ENCODE measurements around the gene DEF6.

The DEF6 gene, protein sequence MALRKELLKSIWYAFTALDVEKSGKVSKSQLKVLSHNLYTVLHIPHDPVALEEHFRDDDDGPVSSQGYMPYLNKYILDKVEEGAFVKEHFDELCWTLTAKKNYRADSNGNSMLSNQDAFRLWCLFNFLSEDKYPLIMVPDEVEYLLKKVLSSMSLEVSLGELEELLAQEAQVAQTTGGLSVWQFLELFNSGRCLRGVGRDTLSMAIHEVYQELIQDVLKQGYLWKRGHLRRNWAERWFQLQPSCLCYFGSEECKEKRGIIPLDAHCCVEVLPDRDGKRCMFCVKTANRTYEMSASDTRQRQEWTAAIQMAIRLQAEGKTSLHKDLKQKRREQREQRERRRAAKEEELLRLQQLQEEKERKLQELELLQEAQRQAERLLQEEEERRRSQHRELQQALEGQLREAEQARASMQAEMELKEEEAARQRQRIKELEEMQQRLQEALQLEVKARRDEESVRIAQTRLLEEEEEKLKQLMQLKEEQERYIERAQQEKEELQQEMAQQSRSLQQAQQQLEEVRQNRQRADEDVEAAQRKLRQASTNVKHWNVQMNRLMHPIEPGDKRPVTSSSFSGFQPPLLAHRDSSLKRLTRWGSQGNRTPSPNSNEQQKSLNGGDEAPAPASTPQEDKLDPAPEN

DNA sequence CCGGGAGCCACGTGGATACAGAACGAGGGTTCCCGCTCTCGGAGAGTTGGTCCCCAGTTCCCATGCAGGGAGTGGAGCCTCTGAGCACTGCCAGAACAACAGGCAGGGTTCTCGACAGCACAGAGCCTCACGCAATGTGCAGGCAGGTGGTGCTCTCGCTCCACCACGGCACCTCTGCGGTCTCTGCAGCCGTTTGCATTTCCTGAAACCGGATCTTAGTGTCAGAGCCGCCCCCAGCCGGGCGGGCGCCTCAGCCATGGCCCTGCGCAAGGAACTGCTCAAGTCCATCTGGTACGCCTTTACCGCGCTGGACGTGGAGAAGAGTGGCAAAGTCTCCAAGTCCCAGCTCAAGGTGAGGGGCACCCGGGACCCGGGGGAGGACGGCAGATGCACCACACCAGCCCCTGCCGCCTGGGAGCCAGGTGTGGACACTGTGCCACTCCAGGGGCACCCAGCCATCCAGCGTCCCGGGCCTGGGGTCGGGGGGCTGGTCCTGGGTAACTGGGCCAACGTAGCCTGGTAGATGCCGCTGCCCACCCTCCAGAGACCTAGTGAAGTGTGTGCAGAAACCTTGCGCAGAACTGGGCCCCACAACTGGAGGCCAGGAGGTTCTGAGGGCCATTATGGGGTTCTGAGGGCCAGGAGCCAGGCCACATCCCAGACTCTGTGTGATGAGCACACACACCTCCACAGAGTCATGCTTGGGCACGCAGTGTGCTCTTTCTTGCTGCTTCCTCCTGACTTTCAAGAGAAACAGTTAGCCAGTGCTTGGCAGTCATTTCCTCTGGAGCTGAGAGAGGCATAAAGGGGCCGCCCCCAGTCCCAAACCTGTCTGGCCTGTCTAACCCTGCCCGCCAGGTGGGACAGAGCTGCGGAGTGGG, at the start of gene DEF6:
TSS of gene DEF6 (plus strand) at position 218 of the 881 bp plus-strand sequence. CDS start at position 257, 39 bp downstream.
- peak; percentile 91 for DNase-seq (ENCODE audit: low spot score)

- DNase-seq (ENCODE audit: low spot score): no peak
Measured at GRCh38 chr6:35248300-35248699, 49.3 kb upstream of the DEF6 start.

DNA sequence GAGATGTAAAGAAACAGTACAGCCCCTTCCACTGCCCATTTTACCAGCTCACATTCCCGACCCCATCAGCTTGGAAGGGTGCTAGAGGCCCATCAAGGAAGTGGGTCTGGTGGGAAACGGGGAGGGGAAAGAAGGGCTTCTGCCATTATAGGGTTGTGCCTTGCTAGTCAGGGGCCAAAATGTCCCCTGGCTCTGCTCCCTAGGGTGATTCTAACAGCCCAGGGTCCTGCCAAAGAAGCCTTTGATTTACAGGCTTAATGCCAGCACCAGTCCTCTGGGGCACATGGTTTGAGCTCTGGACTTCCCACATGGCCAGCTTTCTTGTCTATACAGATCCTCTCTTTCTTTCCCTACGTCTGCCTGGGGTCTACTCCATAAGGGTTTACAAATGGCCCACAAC, 48.7 kb upstream of the DEF6 start:
- DNase-seq (ENCODE audit: low spot score): no peak

DNA sequence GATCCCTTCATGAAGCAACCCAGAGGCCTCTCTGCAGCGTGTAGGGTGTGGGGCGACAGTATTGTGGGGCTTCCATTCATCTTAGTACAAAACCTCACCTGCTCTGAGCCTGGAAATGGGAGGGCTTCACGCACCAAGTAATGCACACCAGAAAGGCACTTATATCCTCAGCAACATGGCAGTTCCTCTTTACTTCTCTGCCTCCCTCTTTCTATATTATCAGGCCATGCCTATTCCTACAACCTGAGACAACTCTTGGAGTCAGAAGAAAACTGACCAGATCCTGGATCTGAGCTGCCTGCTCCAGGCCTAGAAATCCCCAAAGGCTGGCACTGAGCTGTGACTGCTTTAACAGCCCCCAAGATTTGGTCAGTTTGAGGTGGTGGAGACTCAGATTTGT, 45.7 kb upstream of the DEF6 start:
- no peak for DNase-seq (ENCODE audit: low spot score)

GRCh38 chr6:35253249-35253648, 44.4 kb upstream of the DEF6 start:
- DNase-seq (ENCODE audit: low spot score): no peak

DNA sequence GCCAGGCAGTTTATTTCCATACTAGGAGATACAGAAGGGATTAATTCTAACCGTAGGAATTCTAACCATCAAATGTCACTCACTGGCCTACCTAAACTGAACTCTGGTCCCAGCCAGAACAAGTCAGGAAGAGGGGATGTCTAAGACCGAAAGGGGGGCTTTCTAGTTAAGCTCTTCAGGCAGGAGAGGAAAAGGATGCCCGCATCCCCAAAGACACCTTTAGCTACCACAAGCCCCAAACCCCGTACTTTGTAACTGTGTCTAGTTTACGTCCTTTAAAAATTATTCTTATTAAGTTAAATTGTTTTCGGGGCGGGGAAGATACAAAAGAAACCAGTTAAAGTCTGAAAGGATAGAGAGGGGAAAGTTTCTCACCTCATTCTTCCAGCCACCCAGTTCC, 39.3 kb upstream of the DEF6 start:
- DNase-seq (ENCODE audit: low spot score): no peak

DNA sequence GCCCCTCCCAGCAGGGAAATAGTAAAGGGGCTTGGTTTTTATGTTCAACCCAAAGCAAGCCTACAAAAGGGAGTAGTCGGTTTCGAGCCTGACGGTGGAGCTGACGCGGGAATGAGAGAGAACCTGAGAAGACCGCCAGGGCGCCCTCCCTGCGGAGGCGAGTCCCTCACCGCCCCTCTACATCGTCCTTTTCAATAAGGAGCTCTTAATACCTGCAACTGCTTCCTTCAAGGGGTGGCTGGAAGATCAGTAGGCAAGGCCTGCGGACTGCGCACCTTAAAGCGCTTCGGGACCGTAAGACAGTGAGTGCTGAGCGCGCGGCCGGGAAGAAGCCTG, 38.8 kb upstream of the DEF6 start:
- DNase-seq (ENCODE audit: low spot score): no peak

DNA sequence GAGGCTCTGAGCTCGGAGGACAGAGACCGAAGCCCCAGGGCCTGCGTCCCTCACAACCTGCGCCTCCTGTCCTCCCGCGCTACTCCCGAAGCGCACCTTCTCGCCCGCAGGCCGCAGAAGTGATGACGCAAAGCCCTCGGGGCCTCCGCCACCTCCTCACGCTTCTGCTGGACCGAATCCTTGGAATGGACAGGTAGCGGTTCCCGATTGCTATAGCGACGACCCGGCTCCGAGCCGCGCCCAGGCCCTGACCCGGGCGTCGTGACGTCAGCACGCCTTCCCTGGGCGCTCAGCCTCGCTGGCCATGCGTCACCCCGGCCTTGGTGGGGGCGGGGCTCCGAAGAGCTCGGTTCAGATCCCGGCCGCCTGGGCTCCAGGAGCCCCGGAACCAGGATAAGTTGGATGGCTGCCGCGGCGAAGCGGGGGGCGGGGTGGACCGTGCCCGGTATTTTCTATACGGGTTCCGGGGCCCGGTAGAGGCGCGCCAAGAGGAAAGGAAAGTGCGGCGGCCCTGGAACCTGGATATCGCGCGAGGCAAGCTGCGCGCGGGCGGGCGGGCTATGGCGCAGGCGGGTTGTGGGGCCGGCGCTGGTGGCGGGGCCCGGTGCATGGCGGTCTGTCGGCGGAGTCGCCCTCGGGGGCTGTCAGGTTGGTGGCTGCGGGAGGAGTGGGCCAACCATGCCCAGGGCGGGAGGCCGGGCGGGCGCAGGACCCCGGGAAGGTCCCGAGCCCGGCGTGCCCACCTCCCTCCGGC, 38.2 kb upstream of the DEF6 start, which contains the start of gene ZNF76:
TSS of gene ZNF76 (plus strand) at position 542 of the 754 bp plus-strand sequence. CDS start 21,417 bp downstream, outside the sequence.
- DNase-seq (ENCODE audit: low spot score): peak; percentile 99

DNA sequence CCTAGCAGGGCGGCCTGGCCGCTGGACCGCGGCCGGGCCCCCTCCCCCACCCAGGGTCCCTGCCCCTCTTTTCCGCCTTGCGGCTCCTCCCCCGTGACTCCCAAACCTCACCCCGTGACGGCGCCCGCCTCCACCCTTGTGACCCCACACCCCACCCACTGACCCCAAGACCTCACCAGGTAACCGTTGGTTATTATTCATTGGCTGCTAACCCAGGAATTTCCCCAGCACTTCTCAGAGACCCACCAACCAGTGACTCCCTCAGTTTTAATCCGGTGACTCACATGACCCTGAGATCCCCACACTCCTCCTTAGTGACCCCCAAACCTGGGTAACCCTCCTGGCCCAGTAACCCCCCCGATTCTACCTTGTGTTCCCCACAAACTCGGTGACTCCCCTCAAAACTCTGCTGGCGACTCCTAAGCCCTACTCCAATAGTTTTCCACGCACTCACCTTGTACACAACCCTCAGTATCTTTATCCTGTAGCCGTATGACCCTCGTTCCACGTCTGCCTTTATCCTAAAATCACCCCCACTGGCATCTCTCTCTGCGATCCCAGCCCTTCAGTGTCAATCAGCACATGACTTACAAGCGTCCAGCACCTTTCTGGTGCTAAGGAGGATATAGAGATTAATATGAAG, 37.5 kb upstream of the DEF6 start:
- DNase-seq (ENCODE audit: low spot score): no peak

DNA sequence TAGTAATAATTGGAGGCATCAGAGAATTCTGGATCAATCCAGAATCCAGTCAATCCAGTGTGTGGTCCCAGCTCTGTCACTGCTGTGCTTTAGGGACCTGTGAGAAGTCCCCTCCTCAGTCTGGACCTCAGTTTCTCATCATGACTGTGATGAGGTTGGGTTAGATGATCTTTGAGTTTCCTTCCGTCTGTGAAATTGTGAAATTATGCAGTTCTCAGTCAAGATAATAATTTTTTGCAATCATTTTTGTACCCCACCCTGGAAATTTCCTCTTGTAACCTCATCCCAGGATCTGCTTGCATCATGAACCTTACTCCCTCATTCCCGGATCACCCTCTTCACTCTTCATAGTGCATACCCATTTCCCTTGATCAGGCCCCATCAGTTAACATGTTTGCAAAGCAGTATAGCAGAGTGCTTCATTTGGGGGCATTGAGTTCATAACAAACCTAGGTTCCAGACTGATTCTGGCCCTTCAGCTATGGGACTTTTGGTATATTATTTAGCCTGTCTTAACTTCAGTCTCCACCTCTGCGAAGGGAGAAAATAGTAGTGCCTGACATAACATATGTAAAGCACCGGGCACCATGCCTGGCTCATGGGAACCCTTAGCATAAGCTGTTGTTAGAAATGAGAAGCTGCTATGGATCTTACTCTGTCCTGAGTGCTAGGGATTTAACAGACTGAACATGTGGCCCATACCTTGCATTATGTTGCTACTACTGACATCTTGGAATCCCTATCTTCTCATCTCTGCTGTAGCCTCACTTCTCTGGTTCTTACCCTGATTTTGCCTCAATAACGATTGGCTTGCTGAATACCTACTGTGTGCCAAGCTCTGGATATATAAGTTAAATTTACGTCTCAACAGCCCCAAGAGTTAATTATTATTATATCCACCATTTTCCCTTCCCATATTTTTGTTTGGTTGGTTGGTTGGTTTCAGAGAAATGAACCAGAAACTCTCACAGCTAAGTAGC, 36.7 kb upstream of the DEF6 start:
- no peak for DNase-seq (ENCODE audit: low spot score)

- no peak for DNase-seq (ENCODE audit: low spot score)
Measured at GRCh38 chr6:35262596-35262995, 35.0 kb upstream of the DEF6 start.

DNA sequence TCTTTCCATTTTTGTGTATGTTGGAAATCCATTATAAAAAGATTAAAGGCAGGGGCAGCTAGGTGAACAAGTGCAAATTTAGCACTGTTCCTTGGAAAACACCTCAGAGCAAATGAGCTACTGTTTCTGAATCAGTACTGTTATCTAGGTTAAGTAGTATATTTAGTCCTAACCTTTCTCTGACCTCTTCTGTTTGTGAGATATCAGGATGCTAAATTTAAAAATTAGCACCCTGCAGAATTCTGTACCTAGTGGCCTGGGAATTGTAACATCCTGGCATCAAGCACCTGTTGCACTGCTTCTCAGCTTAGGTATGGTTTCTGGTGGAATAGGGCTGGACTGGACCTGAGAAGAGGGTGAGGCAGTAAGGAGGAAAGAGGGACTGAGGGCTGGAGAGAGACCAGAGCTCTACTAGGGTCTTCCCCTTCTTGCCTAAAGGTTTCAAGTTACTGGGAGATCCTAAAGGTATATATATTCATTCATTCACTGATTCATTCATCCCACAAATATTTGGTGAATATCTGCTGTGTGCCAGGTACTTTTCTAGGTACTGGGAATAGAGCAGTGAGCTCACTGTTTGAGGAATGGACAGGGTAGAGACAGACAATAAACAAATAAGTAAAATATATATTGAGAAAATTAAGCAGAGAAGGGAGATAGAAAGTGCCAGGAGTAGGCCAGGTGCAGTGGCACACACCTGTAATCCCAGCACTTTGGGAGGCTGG, 32.9 kb upstream of the DEF6 start:
- DNase-seq (ENCODE audit: low spot score): no peak

DNA sequence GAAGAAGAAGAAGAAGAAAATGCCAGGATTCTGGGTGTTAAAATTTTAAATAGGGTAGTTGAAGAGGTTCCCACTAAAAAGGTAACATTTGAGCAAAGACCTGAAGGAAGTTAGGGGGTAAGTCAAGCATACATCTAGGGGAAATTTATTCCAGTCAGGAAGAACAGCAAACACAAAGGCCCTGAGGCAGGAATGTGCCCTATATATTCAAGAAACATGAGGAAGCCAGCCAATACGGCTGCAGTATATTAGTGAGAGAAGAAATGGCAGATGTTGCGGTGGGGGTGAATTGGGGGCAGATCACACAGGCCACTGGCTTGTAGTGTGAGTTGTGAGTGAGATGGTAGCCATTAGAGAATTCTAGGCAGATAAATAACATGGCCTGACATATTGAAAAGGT, 32.1 kb upstream of the DEF6 start:
- no peak for DNase-seq (ENCODE audit: low spot score)

DNA sequence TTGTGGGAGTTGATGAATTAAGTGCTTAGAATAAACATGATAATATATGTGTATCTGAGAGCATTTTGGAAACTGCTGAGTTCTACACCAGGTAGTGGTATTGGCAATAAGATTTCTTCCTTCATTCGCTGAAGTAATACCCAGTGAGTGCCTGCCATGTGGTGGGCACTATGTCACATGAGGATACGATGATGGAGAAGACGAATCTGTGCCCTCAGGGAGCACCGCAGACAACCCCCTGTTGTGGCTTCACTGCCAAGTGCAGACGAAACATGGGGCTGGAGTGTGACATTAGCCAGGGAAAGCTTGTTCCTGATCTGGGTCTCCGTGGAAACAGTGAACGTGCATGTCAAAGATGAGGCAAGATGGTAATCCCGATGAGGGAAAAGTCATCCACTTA, 30.2 kb upstream of the DEF6 start:
- DNase-seq (ENCODE audit: low spot score): no peak

DNA sequence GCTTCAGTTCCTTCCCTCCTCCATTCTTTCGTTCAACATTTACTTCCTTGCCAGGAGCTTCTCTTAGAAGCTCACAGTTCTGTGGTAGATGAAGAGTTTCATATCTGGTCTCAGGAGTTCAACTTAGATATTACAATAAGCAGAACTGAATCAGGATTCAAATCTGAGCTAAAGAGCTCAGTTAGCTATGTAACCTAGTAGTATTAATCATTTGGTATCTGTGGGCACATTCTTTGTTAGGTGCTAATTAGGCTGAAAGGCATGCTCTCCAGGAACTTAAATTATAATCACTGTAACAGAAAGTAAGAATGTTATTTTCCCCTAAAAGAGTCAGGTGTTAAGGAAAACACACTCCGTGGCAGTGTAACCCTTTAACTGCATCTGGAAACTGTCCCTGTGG, 29.7 kb upstream of the DEF6 start:
- DNase-seq (ENCODE audit: low spot score): no peak

- DNase-seq (ENCODE audit: low spot score): no peak
Measured at GRCh38 chr6:35272005-35272404, 25.6 kb upstream of the DEF6 start.

DNA sequence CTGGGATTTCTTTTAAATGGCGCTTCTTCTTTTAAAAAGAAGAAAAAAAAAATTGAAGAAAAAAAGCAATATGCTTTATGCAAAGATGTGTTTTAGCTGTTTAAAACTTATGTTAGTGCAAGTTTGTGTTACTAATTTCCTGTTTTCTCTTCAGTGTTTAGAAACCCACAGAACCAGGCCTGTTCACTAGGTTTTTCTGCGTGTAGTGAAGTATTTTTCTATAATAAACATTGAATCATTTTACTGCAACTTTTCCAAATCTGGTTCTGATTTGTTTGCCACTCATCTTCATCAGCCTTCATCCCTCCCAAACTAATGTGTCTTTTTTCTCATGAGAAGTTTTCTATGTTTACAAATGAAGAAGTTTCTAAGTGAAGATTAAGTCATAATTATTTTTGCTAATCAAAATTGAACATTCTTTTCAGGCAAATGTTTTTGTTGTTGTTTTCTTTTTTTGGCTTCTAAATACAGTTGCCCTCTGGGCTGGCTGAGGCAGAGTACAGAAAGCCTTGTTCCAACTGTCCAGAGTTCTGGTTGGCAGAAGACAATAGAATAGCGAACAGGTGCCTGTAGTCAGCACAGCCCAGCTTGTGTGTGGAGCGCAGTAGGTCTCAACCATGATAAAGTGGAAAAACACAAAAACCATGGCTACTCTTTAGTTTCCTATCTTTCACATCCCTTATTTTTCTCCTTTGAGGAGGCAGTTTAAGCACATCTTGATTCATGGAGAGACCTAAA, 23.6 kb upstream of the DEF6 start:
- DNase-seq (ENCODE audit: low spot score): no peak

DNA sequence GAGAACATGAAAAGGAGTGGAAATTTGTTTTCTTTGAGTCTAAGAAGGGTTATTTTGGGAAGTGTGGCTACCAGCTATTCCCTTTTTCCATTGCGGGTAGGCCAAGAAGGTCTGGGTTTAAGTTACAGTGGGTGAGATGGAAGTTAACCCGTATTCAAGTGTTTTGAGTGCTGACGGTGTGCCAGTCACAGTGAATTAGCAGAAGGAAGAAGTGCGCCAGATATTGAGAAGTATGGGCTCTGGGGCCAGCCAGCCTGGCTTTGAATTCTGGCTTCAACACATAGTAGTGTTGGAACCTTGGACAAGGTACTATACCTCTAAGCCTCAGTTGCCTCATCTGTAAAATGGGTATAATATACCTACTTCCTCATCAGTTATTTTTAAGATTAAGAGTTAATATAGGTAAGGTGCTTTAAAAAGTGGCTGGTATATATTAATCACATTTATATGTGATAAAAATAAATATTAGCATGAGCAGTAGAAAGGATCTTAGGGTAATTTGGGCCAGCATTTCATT, 21.8 kb upstream of the DEF6 start:
- DNase-seq (ENCODE audit: low spot score): no peak

DNA sequence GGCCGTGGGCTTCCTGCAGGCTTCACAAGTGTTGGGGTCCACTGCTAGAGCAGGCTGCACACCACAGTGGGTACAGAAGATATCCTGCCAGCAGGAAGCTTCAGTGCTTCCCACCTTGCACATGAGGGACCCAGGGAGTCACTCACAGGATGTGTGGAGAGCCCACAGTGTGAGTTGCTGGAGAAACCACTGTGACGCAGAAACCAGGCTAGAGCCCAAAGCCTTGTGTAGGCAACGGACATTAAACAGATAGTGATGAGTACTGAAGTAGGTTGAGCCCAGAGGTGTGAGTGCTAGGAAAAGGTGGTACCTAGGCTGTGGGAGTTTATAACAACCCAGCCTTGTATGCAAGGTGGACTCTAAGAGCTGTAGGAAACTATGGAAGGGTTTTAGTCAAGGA, 18.9 kb upstream of the DEF6 start:
- no peak for DNase-seq (ENCODE audit: low spot score)
